ENCODE data around the gene CCND2.
"Not testable (repeated sequence)": the region's sequence is repeated elsewhere in the genome, so short reads cannot be mapped to it uniquely, and the experiment has no call there.

CCND2 gene

GRCh38 chr12:4273652-4274395 is at the start of gene CCND2:
Gene CCND2 (plus strand): TSS chr12:4273762. CDS start chr12:4274041, 279 bp downstream.
- peak; percentile 75 for DNase-seq (ENCODE audit: low read depth)

GRCh38 chr12:4224206-4224889 is 49.2 kb upstream of the CCND2 start:
- DNase-seq (ENCODE audit: low read depth): no peak

- DNase-seq (ENCODE audit: low read depth): no peak
Observed at GRCh38 chr12:4225571-4225970, 48.0 kb upstream of the CCND2 start.

- no peak for DNase-seq (ENCODE audit: low read depth)
Observed at GRCh38 chr12:4227046-4227445, 46.5 kb upstream of the CCND2 start.

GRCh38 chr12:4228122-4228580 is 45.4 kb upstream of the CCND2 start:
- DNase-seq (ENCODE audit: low read depth): no peak

GRCh38 chr12:4230526-4230925 is 43.0 kb upstream of the CCND2 start:
- DNase-seq (ENCODE audit: low read depth): no peak

GRCh38 chr12:4238577-4238976 is 35.0 kb upstream of the CCND2 start:
- DNase-seq (ENCODE audit: low read depth): no peak

GRCh38 chr12:4239746-4240145 is 33.8 kb upstream of the CCND2 start:
- no peak for DNase-seq (ENCODE audit: low read depth)

- DNase-seq (ENCODE audit: low read depth): no peak
Observed at GRCh38 chr12:4240161-4240783, 33.3 kb upstream of the CCND2 start.

GRCh38 chr12:4240981-4241380 is 32.6 kb upstream of the CCND2 start:
- no peak for DNase-seq (ENCODE audit: low read depth)

GRCh38 chr12:4241592-4241991 is 32.0 kb upstream of the CCND2 start:
- no peak for DNase-seq (ENCODE audit: low read depth)

- no peak for DNase-seq (ENCODE audit: low read depth)
Observed at GRCh38 chr12:4242595-4242994, 31.0 kb upstream of the CCND2 start.

- no peak for DNase-seq (ENCODE audit: low read depth)
Observed at GRCh38 chr12:4243091-4243490, 30.5 kb upstream of the CCND2 start.

GRCh38 chr12:4243491-4244100 is 30.0 kb upstream of the CCND2 start:
- not testable (repeated sequence) for DNase-seq (ENCODE audit: low read depth)

- no peak for DNase-seq (ENCODE audit: low read depth)
Observed at GRCh38 chr12:4244868-4245267, 28.7 kb upstream of the CCND2 start.

- no peak for DNase-seq (ENCODE audit: low read depth)
Observed at GRCh38 chr12:4245446-4245845, 28.1 kb upstream of the CCND2 start.

- DNase-seq (ENCODE audit: low read depth): no peak
Observed at GRCh38 chr12:4246116-4246515, 27.4 kb upstream of the CCND2 start.

- no peak for DNase-seq (ENCODE audit: low read depth)
Observed at GRCh38 chr12:4250691-4251090, 22.9 kb upstream of the CCND2 start.

- DNase-seq (ENCODE audit: low read depth): no peak
Observed at GRCh38 chr12:4251216-4251891, 22.2 kb upstream of the CCND2 start.

- no peak for DNase-seq (ENCODE audit: low read depth)
Observed at GRCh38 chr12:4251967-4252366, 21.6 kb upstream of the CCND2 start.

- no peak for DNase-seq (ENCODE audit: low read depth)
Observed at GRCh38 chr12:4252601-4253000, 21.0 kb upstream of the CCND2 start.

Measured in activated T-cell treated with anti-CD3 and anti-CD28 coated beads for 48 hours (primary cell).